GM18867 (cell line): ENCODE measurements around the gene KCNMA1.

Experiments used
- ATAC-seq: cut with Tn5 transposase; IDR thresholded peaks from one replicate; pipeline ENCODE4 v1.9.1; 2021; ENCODE audit warnings: mild to moderate bottlenecking, moderate library complexity; ENCODE audit not compliant: unreplicated experiment

The KCNMA1 gene

DNA sequence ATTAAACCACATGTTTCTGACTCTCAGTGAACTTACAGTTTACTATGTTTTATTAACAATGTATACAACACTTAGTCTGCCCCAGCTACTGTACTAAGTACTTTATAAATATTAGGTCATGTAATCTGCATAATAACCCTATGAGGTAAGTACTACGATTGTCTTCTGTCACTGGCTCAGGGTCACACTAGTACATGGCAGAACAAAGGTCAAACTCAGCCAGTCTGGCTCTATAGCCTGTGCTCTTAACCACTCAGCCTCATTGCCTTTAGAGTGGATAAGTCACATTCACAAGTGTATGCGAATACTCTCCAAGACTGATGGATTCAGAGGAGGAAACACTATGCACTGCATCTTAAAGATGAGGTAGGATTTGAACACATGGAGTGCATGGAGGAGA lies 252.3 kb downstream of the KCNMA1 start:
- no peak for ATAC-seq

GRCh38 chr10:77383861-77384553 lies 253.6 kb downstream of the KCNMA1 start:
- no peak for ATAC-seq

DNA sequence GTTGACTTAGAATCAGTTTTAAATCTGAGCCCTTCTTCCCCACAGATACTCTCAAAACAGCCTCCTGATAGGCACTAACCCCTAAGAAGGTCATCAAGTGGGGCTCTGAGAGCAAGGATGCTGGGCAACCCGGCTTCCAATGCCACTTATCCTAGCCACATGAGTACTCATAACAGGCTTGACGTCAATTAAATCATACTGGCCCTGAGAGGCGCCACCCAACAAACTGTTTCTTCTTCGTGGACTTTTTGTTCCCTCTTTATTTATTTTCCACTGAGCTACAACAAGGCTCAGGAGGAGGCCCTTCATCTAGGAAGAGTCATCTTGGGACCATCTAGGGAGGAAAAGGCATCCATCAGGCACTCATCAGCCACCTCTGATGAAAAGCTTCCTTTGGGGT lies 255.9 kb downstream of the KCNMA1 start:
- no peak for ATAC-seq

DNA sequence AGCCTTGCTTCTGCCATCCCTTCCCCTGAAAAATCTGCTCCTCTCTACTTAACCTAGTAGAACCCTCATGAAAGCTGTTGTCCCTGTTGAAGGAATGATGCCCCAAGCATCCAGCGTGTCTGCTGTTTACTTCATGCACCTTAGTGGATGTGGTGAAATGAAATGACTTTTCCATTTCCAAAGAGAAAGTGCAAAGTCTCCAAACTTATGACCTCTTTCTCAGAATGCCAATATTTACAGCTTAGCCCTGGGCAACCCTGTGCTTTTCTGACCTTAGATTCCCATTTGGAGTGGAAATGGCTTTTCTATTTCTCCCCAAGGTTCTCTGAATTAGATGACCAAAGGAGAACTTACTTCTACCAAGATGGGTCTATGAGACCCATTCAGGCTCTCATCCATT lies 256.9 kb downstream of the KCNMA1 start:
- ATAC-seq: no peak

DNA sequence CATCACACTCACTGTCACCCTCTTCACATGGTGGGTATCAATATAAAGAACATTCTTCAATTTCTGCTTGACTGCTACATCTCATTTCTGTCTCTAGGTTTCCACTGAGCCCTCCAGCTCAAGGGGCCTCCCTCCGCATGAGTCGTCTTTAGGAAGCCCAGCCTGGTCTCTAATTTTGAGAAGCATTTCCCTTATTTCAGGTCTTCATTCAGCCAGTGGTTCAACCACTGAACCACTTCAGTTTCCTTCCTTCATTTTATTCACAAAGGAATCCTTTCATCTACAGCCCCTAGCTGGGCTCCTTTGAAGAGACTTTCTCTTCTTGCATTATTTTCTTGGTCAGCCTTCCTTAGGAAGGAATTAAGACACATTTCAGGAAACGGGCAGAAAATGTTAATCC lies 257.4 kb downstream of the KCNMA1 start:
- no peak for ATAC-seq

DNA sequence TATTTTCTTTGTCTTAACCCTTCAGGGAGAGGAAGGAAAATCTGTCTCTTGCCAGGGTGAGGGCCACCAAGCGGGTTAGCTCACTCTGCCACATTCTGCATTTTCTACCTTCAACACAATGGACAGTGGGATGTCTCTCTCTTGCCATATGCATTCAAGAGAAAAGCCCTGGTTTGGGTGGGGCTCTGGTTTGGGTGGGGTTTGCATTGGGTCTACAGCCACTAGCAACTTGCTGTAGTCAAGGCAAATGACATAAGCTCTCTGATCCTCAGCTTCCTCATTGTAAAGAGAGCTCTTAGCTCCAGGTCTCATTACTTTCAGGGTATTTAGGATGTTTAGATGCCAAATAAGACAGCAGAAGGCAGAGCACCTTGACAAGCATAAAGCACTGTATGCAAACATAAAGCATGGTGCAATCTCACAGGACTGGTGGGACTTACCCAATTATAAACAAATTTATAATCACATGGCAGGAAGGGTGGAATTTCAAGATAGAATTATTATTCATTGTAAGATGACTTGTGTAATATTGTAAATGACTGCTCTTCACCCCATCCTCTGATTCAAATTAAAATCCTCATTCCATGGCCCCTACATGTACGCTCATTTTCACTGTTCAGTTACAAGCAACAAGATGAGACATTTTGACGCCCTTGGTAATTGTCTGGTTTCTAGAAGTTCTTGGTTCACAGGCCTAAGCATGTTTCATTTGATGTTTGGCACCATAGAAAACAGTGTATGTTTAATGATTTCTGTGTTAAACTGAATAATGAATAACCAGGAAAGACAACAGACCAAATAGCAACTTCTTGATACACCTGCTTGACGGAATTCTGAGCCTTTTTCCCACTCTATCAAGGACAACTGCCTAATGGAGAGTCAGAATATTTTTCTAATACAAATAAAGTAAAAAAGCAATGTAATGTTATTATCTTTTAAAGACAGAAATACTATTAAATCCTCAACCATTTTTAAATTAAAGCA lies 258.9 kb downstream of the KCNMA1 start:
- no peak for ATAC-seq

DNA sequence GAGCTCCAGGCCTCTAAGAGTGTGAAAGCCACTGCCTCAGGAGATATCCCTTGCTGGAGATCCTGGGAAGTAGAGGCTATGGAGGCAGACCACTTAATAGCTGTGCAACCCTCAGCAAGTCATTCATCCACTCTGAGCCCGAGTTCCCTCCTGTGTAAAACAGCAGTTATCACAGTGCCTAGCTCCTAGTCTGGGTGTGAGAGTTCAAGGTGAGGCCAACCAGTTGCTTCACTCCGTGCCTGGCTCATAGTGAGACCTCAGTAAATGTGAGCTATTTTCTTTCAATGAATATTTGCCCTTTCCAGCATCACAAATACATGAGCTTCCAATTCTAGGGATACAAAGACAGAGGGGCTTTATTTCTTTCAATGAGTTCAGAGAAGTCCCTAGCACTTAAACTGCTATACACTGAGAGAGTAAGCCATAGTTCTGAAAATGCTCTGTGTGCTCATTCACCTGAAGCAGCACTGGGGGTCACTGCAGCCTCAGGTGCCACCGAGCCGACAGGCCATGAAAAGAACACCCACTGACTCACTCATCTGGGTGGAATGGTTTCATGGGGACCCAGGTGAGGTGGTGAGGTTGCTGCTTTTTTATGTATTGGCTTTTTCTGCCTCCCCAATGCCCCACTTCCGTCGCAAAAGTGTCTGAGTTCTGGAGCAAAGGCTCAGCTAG lies 259.8 kb downstream of the KCNMA1 start:
- ATAC-seq: no peak

- ATAC-seq: no peak
These were observed 260.6 kb downstream of the KCNMA1 start for GRCh38 chr10:77377034-77377433.

GRCh38 chr10:77374189-77374656 lies 263.4 kb downstream of the KCNMA1 start:
- no peak for ATAC-seq

DNA sequence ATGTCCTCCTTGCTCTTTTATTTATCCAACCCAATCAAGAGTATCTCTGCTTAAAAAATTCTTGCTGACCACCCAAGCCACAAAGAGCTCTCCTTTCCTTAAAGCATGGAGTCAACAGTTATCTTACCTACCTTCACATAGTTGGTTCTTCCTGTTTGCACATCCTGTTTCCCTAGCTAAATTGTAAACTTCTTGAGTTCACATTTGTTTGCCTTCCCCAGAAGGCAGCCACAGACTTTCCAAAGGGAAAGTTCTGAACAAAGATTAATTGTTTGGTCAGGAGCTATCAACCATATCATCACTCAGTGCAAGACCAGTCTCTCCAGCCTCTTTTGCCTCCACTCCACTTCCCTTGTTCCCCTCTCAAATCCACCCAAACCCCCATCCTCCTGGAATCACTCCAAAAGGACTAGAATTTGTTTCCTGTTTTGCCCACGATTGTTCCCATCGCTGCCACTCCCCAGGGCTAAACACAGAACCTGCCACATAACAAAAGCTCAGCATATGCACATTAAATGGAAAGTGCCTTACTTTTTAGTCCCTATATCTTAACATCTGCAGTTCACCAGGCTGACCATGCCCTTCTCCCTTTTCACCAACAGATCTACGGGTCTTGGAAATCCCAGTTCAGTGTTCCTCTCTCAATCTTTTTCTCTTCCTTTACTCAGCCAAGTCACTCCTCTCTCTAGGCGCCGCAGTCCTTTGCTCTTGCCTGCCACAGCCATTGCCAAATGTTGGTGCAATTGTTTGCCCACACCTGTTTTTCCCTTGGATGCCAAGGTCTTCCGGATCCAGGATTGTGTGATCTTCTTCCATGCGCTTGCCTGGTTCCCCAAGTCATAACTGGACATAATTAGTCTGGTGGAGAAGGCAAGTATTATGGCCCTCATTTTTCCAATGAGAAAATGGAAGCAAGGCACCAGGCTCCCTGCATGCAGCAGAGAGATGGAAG lies 265.5 kb downstream of the KCNMA1 start:
- ATAC-seq: no peak

DNA sequence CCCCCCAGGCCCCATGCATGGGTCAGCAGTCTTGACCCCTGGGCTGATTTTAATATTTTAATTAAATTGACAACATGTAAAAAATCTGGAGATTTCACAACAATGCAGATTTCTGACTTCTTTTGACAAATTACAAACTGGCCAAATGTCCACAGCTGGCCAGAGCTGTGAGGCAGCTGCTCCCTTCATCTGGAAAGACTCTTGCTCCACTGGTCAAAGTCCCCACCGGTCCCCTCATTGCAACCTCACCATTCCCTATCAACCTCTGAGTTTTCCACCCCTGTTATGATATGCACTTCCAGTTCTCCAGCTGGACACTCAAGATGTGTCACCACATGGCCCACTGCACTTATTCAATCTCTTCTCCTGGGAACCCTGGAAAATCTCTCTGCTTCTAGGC lies 266.2 kb downstream of the KCNMA1 start:
- no peak for ATAC-seq

- no peak for ATAC-seq
These were observed 269.6 kb downstream of the KCNMA1 start for GRCh38 chr10:77368006-77368405.

- no peak for ATAC-seq
These were observed 274.4 kb downstream of the KCNMA1 start for GRCh38 chr10:77363210-77363609.

DNA sequence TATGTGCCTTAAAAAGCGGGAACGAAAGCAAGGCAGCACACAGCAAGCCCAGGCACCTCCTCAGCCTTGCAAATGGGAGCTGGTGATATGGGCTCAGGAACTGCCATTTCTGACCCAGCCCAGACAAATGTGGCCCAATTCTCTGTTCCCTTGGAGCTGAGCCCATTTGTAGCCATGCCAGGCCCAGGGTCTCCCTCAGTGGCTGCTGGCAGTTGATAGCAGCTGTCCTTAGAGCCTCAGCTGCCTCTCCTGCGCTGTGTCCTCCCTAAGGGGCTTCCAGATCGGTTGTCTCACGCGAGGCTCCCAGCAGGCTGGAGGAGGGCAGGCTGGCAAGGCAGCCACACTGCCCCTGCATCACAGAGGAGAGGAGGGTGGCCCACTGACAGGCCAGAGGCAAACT lies 275.8 kb downstream of the KCNMA1 start:
- no peak for ATAC-seq

- no peak for ATAC-seq
These were observed 276.2 kb downstream of the KCNMA1 start for GRCh38 chr10:77361426-77361825.

DNA sequence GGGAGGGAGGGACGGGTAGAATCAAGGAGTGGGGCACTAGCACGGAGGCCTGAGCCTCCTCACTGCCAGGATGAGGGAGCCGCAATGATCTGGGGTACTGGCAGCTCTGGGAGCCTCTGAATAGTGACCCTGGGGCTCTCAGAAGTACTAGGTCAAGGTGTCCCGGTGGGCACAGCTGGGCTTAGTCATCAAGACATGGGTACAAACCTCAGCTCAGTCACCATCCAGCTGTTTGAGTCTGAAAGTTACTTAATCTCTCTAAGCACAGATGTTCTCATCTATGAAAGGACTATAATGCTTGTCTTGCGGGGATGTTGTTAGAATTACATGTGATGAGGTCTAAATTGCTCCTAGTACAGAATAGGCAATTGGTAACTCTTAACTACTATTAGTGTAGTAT lies 276.8 kb downstream of the KCNMA1 start:
- ATAC-seq: no peak

- ATAC-seq: no peak
These were observed 277.6 kb downstream of the KCNMA1 start for GRCh38 chr10:77359950-77360520.

DNA sequence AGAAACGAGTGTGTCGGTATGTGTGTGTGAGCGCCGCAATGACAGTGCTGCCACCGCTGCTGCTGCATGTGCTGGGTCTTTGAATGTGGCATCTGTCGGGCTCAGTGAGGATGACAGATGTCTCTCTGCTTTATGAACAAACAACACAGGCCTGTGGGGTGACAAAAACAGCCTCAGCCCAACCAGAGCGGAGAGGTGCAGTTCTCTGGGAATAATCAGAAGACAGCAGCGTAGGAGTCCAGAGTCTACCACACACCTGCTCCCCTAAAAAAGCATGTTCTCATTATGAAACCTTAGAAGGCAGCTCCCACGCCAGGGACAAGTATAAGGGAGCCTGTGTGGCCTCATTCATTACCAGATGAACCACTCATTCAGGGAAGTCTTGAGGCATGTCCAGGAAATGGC lies 278.3 kb downstream of the KCNMA1 start:
- ATAC-seq: no peak

DNA sequence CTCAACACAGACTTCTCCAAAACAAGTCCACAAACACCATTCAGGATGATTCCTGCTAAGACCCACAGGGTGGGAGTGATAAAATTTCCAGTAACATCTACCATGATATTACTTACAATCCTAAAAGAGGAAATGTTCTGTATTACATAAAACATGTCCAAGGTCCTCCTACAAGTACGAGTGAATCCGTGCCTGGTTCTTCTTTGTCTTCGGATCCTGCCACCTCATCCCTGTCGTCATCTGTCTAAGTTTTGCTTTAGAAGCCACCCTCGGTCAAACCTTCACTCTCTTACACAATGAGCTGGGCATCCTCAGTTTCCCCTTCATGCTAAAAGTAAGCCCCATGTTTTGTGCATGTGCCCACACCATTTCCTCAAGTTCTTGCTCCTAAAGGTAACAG lies 279.0 kb downstream of the KCNMA1 start:
- no peak for ATAC-seq
